ENCODE measurements around the gene AOPEP. TPM values are rescaled to one million over a fixed set of nuclear protein-coding genes. Genes with fewer than 3 reads are reported as not detected.

Gene AOPEP
- total RNA-seq, 1 experiment from 2014 or later: 36.4 TPM

- Histone ChIP-seq H3K4me3 (ENCODE audit: low read depth in 2 of 2, low read length in 2 of 2) (no peak overlapping the region), H3K36me3 (ENCODE audit: control insufficient read depth, insufficient read depth, low read length) (no peaks in the 10 kb centered on the region), H3K27ac (ENCODE audit: low read length) (peak overlapping the region; percentile 87), H3K4me1 (ENCODE audit: control insufficient read depth, insufficient read depth, low read length) (peaks cover 46% of the 10 kb centered on the region), H3K9me3 (ENCODE audit: control insufficient read depth, insufficient read depth, low read depth, low read length) (no peaks in the 10 kb centered on the region), H3K27me3 (ENCODE audit: control insufficient read depth, insufficient read depth, low read length) (no peaks in the 10 kb centered on the region)
- ATAC-seq (no peak), DNase-seq (ENCODE audit: low read depth, low spot score) (no peak)
- TF ChIP-seq POLR2AphosphoS5 (IDR thresholded peaks at IDR 0.05; ENCODE audit: low read depth, low read length) (no peak), TCF7L2 (IDR thresholded peaks at IDR 0.05; ENCODE audit: low read depth, low read length) (no peak), CTCF (IDR thresholded peaks at IDR 0.05) (no peak), REST (IDR thresholded peaks at IDR 0.05; ENCODE audit: insufficient read depth in 1 of 2, low read depth in 2 of 2, low read length in 1 of 2) (no peak)
- in situ Hi-C loops (cut with HindIII; ENCODE audit: low pct_unique_long_range_greater_than_20kb, low sequenced_read_pairs) (no loop called here), intact Hi-C loops (cut with micrococcal nuclease; ENCODE audit: unreplicated experiment) (no loop called here)
- ChIA-PET CTCF (no interaction called here), POLR2A (interaction anchor here (0.6 kb wide), 1 partner anchor 108 kb away, joined by 7 read pairs; no protein-coding TSS in a partner anchor)
- no TSS peak for BruUV-seq (replicated peaks)
These were observed 79.9 kb downstream of the AOPEP start for GRCh38 chr9:94806307-94806893.

GRCh38 chr9:94807556-94807955 is 81.1 kb downstream of the AOPEP start:
- no peak for TF ChIP-seq REST (IDR thresholded peaks at IDR 0.05; ENCODE audit: insufficient read depth in 1 of 2, low read depth in 2 of 2, low read length in 1 of 2)
- no peak for TF ChIP-seq TCF7L2 (IDR thresholded peaks at IDR 0.05; ENCODE audit: low read depth, low read length)
- TF ChIP-seq POLR2AphosphoS5 (IDR thresholded peaks at IDR 0.05; ENCODE audit: low read depth, low read length): no peak
- no peak for TF ChIP-seq SIN3A (IDR thresholded peaks at IDR 0.05; ENCODE audit: borderline replicate concordance, insufficient read depth, low read depth, low read length)
- TF ChIP-seq CTCF (IDR thresholded peaks at IDR 0.05): no peak
- H3K27me3 ChIP-seq (ENCODE audit: control insufficient read depth, insufficient read depth, low read length): no peaks in the 10 kb centered on the region
- no TSS peak for BruUV-seq (replicated peaks)
- no peaks in the 10 kb centered on the region for H3K36me3 ChIP-seq (ENCODE audit: control insufficient read depth, insufficient read depth, low read length)
- no peak for ATAC-seq
- POLR2A ChIA-PET: no interaction called here
- no peaks in the 10 kb centered on the region for H3K9me3 ChIP-seq (ENCODE audit: control insufficient read depth, insufficient read depth, low read depth, low read length)
- H3K27ac ChIP-seq (ENCODE audit: low read length): peak overlapping the region; percentile 87
- no peak for DNase-seq (ENCODE audit: low read depth, low spot score)
- no peak overlapping the region for H3K4me3 ChIP-seq (ENCODE audit: low read depth in 2 of 2, low read length in 2 of 2)
- intact Hi-C loops (cut with micrococcal nuclease; ENCODE audit: unreplicated experiment): no loop called here
- in situ Hi-C loops (cut with HindIII; ENCODE audit: low pct_unique_long_range_greater_than_20kb, low sequenced_read_pairs): no loop called here
- H3K4me1 ChIP-seq (ENCODE audit: control insufficient read depth, insufficient read depth, low read length): peaks cover 41% of the 10 kb centered on the region
- CTCF ChIA-PET: no interaction called here

Measured in Panc1 (cell line).